Epithelial cell of proximal tubule (primary cell): ENCODE measurements around the gene TMEM150C. TPM values are rescaled to one million over a fixed set of nuclear protein-coding genes. Genes with fewer than 3 reads are reported as not detected.
"Not testable (repeated sequence)": the region's sequence is repeated elsewhere in the genome, so short reads cannot be mapped to it uniquely, and the experiment has no call there.

Experiments
- DNase-seq: peaks from one replicate; pipeline ENCODE4 v3.0.0-alpha.2; 2011; ENCODE audit warnings: low read depth
- H3K4me3 ChIP-seq: 2 replicates; pipeline ENCODE4 v1.5.1; 2011; ENCODE audit warnings: low read depth, mild to moderate bottlenecking, low read length
- CTCF ChIP-seq: conservative IDR thresholded peaks from 2 replicates; pipeline ENCODE4 v1.5.1; 2012; ENCODE audit warnings: low read depth, mild to moderate bottlenecking, low read length
- total RNA-seq: library from RNA; depleted of rRNA; stranded (reverse); fragments of >200 nt; gene quantifications from 2 replicates; pipeline ENCODE4 v1.2.3, GENCODE V29; 2015

Gene TMEM150C
- total RNA-seq, 1 donor from 2014 or later = 2.9 TPM

GRCh38 chr4:82553020-82553419, 8.8 kb downstream of the TMEM150C start:
- DNase-seq = no peak
- H3K4me3 ChIP-seq = no peak overlapping the region
- no peak for TF ChIP-seq CTCF

GRCh38 chr4:82551734-82552133, 10.1 kb downstream of the TMEM150C start:
- no peak for TF ChIP-seq CTCF
- DNase-seq = no peak
- H3K4me3 ChIP-seq = no peak overlapping the region

- not testable (repeated sequence) for DNase-seq, H3K4me3 ChIP-seq
Observed at GRCh38 chr4:82547850-82548249, 13.9 kb downstream of the TMEM150C start.

GRCh38 chr4:82543131-82543530, 18.7 kb downstream of the TMEM150C start:
- DNase-seq = no peak
- TF ChIP-seq CTCF = no peak
- H3K4me3 ChIP-seq = no peak overlapping the region

- no peak overlapping the region for H3K4me3 ChIP-seq
- TF ChIP-seq CTCF = no peak
- no peak for DNase-seq
Observed at GRCh38 chr4:82542642-82543041, 19.1 kb downstream of the TMEM150C start.

GRCh38 chr4:82529322-82529721, 32.5 kb downstream of the TMEM150C start:
- no peak overlapping the region for H3K4me3 ChIP-seq
- no peak for TF ChIP-seq CTCF
- no peak for DNase-seq

- no peak for DNase-seq
- no peak overlapping the region for H3K4me3 ChIP-seq
- TF ChIP-seq CTCF = no peak
Observed at GRCh38 chr4:82528868-82529267, 32.9 kb downstream of the TMEM150C start.

GRCh38 chr4:82528074-82528473, 33.7 kb downstream of the TMEM150C start:
- DNase-seq = no peak
- H3K4me3 ChIP-seq = no peak overlapping the region
- no peak for TF ChIP-seq CTCF
